ENCODE data around the gene PLPPR4. TPM values are rescaled to one million over a fixed set of nuclear protein-coding genes. Genes with fewer than 3 reads are reported as not detected.

The PLPPR4 gene
- total and polyA plus RNA-seq, 2 experiments from 2014 or later = 0.99 to 2.3 TPM

DNA sequence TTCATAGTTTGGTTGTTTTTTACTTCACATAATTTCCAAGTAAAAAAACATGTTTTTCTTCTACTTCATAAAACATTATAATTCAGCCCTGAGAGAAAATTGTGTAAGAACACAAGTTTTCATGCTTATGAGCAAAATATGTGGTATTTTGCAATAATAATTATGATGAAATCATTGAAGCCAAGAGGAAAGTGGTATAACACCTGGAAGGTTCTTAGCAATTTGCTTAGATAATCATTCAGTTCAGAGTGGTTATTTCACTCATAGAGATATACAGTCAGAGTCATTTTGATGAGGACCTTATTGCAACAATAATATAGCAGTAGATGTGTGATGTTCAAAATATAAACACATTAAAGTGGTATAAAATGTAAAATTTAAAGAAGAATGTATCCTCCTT is 94.5 kb downstream of the PLPPR4 start:
- H3K4me1 ChIP-seq (ENCODE audit: insufficient read depth) = no peaks in the 10 kb centered on the region
- H2AFZ ChIP-seq = no peak overlapping the region
- H3K27me3 ChIP-seq (ENCODE audit: insufficient read depth) = no peaks in the 10 kb centered on the region
- ATAC-seq (no peak), DNase-seq (ENCODE audit: low spot score) (no peak)
- H3K9me2 ChIP-seq (ENCODE audit: insufficient read depth) = no peaks in the 10 kb centered on the region
- no peak overlapping the region for H3K27ac ChIP-seq (ENCODE audit: low read depth)
- Mint-ChIP-seq H3K9me3 (no peaks in the 10 kb centered on the region), H3K36me3 (ENCODE audit: low read depth) (no peaks in the 10 kb centered on the region), H3K27ac (no peak overlapping the region), H3K27me3 (ENCODE audit: insufficient read depth, low read depth, poor library complexity) (no peaks in the 10 kb centered on the region), H3K4me3 (no peak overlapping the region), H3K4me1 (no peaks in the 10 kb centered on the region)
- no peak overlapping the region for H3K4me3 ChIP-seq
- H3F3A ChIP-seq (replicated peaks; ENCODE audit: low read depth) = no peaks in the 10 kb centered on the region
- no peaks in the 10 kb centered on the region for H3K36me3 ChIP-seq (ENCODE audit: insufficient read depth)
- no peak overlapping the region for H3K4me2 ChIP-seq
- no peak for TF ChIP-seq ZNF114 (CRISPR knock-in tag; IDR thresholded peaks at IDR 0.05)
- no peak for TF ChIP-seq JUNB (IDR thresholded peaks at IDR 0.05; ENCODE audit: unreplicated experiment)
- TF ChIP-seq, protein P1, sequence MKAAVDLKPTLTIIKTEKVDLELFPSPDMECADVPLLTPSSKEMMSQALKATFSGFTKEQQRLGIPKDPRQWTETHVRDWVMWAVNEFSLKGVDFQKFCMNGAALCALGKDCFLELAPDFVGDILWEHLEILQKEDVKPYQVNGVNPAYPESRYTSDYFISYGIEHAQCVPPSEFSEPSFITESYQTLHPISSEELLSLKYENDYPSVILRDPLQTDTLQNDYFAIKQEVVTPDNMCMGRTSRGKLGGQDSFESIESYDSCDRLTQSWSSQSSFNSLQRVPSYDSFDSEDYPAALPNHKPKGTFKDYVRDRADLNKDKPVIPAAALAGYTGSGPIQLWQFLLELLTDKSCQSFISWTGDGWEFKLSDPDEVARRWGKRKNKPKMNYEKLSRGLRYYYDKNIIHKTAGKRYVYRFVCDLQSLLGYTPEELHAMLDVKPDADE (IDR thresholded peaks at IDR 0.05) = no peak
- no peaks in the 10 kb centered on the region for H3K79me2 ChIP-seq (replicated peaks; ENCODE audit: insufficient read depth)
- no peaks in the 10 kb centered on the region for H4K20me1 ChIP-seq (replicated peaks; ENCODE audit: insufficient read depth)

All from GM23338 (cell line).